Activated gamma-delta T cell treated with anti-CD3 and anti-CD28 coated beads, Interleukin-2, amount 50 U/mL, for 16 hours (primary cell): ENCODE results near the gene PPDPF.
"Not testable (repeated sequence)": the region's sequence is repeated elsewhere in the genome, so short reads cannot be mapped to it uniquely, and the experiment has no call there.

Experiments
- DNase-seq: peaks from one replicate; pipeline ENCODE4 v3.0.0-alpha.2; 2020; ENCODE audit warnings: low read depth

The PPDPF gene

DNA sequence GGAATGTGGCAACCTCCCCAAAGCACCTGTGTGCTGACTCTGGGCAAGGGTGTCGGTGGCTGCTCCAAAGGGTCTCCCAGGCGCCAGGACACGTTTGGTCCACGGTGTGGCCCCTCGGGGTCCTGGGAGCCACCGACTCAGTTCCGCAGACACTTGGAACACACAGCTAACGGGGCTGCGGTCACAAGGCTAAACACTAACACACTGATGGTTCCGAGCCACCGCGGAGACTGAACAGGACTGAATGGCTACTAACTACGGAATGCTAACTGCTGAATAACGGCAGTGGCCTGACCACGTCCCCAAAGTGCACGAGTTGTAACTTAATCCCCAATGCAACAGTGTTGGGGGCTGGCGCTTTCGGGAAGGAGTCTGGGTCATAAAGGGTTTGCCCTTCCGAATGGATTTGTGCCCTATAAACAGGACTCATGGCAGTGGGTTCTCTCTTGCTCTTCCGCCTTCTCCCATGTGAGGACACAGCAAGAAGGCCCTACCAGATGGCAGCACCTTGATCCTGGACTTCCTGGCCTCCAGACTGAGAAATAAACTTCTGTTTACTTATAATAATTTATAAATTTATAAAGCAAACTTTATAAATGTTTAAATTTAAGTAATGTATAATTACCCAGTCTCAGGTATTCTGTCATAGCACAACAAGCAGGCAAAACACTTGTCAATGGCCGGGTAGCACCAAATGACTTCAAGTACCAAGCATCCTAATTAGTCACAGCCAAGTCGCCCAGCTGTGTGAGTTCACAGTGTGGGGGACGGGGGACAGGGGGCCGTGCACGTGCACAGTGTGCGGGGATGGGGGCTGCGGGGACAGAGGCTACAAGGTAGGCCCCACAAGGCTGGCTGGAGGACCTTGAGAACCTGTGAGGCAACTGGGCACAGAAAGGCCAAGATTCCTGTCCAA lies 19.4 kb upstream of the PPDPF start:
- DNase-seq, result no peak

DNA sequence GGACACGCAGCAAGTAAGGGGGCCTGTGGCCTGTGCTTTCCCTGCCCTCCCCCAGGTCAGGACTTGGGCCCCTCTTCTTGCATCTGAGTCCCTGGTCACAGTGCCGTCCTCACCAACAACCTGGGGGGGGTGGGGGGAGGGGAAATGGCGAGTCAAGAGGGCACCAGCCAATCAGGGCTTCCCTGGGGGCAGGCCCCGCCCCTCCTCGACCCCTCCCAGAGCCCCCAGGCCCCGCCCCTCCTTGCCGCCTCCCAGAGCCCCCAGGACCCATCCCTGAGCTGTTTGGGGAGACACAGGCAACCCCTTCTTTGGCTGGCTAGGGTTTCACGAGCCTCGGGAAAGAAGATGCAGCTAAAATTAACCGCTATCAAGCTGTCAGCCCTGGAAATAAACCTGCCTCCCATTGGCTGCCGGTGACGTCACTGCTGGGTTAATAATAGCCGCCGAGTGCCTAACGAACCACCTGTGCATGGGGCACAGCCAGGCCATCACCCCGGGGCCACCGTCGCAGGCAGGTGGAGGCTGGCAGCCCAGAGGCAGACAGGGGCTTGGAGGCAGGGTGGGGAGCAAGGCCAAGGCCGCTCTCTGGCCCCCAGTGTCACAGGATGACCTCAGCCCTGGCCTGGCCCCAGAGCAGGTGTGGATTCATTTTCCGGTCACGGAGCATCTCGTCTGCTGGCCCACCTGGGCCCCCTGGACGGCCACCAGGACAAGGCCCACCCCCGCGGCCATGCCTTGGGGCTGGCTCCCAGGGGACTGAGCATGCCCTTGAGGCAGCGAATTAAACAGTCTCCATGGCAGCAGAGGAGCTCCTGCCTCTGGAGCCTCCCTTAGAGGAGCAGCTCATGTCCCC lies 18.5 kb upstream of the PPDPF start:
- no peak for DNase-seq

DNA sequence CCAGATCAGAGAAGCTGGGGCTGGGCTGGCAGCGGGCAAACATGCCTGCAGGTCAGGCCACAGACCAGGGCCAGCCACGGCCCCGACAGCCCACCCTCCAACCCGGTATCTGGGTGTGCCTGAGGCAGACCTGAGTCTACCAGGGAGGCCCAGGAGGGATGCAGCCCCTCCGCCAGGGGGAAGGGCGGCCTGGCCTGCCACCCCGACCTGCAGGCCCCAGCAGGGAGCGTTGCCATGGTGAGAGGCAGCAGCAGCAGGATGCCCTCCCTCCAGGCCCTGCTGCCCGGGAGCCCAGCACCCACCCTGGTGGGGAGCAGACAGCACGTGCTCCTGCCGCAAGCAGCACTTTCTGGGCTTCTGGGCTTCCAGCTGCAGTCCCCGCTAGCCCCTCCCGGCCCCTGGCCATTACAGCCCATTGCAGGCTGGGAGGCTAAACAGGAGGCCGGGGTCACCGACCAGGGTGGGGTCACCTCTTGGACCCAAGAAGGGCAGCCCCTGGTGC lies 17.8 kb upstream of the PPDPF start:
- no peak for DNase-seq

DNA sequence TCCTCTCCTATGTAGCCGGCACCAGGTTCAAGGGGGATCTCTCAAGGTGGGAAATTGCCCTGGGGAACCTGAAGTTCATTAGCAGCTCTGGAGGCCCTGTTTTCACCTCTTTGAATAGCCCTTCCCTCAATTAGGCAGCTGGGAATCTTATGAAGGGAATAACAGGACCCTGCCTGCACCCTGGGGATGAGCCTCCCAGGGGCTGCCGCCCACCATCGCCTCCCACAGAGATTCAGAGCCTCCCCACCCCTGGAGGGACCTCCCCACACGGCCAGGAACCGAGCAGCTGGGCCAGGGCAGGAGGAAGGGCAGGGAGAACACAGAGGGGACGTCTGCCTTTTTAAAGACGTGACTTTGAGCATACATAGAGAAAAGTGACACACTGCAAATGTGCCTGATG lies 17.0 kb upstream of the PPDPF start:
- no peak for DNase-seq

DNA sequence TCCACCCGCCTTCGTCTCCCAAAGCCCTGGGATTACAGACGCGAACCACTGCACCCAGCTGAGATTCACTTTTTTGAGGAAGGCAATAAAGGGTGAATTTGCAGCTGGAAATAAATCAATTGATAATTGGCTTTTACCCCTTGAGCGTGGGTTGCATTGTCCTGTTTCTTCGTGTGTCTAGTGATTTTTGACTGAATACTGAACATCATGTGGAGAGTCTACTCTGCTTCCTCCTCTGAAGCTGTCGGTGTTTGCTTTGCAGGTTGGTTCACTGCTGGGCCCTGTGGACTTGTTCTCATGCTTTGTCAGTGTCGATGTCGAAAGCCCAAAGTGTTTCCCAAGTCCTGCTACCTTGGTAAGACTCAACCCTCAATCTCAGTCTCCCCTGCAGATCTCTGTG lies 15.9 kb upstream of the PPDPF start:
- no peak for DNase-seq

DNA sequence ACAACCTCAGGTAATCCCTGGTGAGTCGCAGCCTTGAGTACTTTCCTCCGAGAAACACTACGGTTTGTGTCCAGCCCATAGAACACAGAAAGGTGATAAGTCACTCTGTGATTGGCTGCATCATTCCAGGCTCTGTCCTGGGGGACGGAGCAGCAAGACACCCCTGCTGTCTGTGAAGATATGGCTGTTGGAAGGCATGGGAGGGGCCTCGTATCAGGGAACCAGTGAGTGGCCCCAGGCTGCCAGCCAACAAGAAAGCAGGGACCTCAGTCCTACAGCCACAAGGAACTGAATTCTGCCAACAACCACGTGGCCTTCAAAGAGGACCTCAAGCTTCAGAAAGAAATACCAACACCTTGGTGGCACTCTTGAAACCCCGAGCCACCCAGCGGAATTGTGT lies 15.3 kb upstream of the PPDPF start:
- DNase-seq, result no peak

DNA sequence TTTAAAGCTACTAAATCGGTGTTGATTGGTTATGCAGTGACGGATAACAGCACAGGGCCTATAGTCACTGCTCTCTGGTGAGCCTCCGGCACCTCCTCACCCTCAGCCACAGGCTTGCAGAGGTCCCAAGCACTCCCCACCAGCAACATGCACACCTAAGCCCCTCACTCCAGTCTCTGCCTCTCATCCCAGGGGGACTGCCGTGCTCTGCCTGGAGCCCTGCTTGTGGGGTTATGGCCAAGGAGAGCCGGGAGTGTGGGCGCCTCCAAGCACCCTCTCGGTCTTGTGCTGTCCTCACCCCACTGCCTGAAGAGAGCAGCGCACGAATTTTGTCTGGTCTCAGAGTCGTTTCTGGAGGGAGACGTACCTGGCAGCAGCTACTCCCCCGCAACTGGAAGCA lies 14.8 kb upstream of the PPDPF start:
- no peak for DNase-seq

DNA sequence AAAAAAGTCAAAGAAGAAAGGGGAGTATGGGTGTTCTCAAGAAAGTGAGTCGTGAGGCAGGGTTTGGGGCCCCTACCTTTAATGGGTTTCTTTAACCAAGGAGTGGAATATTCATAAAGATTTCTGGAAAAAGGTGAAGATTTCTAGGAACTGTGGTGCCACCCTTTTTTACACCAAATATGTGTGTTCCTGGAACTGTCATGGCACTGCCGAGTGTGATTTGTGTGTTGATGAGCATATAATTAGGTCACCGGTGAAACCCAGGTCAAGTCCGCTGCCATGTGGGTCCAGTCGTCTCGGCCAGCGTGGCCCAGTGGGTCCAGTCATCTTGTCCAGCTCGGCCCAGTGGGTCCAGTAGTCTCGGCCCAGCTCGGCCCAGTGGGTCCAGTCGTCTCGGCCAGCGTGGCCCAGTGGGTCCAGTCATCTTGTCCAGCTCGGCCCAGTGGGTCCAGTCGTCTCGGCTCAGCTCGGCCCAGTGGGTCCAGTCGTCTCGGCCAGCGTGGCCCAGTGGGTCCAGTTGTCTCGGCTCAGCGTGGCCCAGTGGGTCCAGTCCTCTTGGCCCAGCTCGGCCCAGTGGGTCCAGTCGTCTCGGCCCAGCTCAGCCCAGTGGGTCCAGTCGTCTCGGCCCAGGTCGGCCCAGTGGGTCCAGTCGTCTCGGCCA lies 13.4 kb upstream of the PPDPF start:
- no peak for DNase-seq

DNA sequence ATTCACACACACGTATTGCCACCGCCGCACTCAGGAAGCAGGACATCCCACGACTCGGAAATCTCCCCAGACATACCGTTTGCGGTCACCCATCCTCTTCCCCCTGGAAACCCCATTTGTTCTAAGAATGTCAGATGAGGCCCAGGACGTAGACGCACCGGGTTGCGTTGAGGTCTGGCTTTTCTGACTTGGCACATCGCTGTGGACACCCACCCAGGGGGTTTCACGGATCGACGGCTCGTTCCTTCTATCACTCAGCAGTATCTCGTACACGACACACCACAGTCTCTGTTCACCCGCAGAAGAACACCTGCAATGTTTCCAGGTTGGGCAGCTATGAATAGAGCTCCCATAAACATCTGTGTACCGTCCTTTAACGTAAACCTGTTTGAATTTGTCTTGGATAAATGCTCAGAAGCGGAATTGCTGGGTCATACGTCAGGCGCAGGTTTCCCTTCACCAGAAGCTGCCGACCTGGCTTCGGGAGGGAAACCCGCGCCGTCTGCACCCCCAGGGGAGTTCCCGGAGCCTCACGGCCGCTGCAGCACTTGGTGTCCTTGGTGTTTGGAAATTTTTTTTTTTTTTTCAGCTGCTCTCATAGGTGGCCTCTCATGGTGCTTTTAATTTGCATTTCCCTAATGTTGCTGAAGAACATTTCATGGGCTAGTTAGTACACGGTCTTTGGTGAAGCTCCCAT lies 12.3 kb upstream of the PPDPF start:
- no peak for DNase-seq

DNA sequence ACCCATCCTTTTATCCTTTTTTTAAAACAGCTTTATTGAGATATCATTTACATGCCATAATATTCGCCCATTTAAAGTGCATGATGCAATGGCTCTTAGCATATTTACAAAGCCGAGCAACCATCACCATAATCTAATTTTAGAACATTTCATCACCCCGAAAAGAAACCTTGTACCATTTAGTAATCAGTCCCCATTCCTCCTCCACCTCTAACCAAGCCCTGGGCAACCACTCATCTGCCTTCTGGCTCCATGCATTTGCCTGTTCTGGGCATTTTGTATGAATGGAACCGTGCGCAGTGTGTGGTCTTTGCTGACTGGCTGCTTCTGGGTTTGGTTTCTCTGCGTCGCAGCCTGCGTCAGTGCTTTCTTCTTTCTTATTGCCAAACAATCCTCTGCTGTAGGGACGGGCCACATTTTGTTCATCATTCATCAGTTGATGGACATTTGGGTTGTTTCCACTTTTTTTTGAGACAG lies 11.4 kb upstream of the PPDPF start:
- DNase-seq, result no peak

DNA sequence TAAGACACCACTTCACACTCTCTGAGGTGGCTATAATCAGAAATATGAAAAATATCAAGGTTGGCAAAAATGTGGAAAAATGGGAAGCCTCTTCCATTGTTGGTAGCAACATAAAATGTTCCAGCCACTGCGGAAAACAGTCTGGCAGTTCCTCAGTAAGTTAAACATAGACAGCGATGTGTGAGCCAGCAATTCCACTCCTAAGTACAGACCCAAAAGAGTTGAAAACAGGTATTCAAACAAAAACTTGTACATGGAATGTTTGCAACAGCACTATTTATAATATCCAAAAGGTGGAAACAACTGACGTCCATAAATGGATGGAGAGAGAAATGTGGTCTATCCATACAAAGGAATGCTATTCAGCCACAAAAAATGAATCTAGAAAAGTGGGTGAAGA lies 7.4 kb upstream of the PPDPF start:
- DNase-seq, result no peak

DNA sequence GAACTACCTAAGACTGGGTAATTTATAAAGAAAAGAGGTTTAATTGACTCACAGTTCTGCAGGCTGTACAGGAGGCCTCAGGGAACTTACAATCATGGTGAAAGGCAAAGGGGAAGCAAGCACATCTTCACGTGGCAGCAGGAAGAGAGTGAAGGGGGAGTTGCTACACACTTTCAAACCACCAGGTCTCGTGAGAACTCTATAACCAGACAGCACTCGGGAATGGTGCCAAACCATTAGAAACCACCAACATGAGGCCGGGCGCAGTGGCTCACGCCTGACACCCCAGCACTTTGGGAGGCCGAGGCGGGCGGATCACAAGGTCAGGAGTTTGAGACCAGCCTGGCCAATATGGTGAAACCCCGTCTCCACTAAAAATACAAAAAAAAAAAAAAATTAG lies 6.0 kb upstream of the PPDPF start:
- DNase-seq, result not testable (repeated sequence)

DNA sequence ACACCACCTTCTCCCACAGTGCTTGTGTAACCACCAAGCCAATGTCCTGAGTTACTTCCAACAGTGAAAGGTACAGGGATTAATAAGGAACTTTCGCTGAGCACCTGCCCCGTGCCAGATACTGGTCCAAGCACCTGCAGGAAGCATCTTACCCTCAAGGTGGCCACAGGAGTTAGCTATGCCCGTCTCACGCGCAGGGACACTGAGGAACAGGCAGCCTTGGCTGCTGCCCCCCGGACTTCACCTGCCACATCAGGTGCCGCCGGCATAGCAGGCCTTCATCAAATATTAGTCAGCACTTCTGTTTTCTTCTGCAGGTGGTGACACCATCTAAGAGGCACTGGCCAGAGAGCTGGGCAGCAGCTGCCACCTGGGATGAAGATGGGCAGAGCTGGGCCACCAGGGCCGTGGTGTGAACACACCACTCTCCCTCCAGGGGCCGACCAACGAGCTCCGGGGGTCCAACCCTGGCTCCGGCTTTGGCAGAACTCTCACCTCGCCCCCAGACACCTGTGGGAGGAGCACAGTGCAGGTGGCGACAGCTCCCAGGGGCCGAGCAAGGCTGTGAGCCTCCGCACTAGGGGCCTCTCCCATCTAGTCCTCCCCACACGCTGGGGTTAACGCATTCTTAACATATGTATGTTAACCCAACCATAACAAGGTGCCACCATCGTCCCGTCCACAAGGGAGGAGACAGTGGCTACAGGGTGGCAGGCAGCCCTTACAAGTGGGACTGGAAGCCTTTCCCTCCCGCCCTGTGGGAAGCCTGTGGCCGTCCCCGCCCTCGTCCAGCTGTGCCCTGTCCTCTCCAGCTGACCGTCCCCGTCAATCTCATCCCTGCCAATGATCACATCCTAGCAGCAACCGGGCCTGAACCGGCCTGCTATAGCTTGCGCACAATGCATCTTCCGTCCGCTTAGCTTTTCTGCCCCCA lies 2.9 kb upstream of the PPDPF start:
- DNase-seq, result no peak

DNA sequence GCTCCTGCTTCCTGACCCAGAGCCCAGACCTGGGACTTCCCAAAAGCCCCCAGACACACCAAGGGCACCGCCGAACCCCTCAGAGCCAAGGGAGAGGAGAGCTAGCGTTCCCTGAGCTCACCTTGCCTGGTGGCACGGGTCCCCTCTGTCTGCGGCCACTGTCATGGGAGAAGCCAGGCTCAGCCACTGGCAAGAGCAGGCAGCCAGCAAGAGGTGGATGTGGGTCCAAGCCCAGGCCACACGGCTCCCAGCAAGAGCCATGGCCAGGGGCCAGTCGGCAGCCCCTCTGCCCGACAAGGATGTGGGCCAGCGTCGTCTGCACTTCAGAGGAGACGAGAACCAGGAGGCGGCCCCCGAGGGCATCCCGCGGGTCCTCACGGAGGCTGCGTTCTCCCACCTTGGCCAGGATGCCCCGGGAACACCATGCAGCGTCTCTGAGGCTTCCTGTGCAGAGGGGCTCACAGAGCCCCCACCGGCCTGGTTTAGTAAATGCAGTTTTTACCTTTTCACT lies 2.2 kb upstream of the PPDPF start:
- DNase-seq, result no peak

DNA sequence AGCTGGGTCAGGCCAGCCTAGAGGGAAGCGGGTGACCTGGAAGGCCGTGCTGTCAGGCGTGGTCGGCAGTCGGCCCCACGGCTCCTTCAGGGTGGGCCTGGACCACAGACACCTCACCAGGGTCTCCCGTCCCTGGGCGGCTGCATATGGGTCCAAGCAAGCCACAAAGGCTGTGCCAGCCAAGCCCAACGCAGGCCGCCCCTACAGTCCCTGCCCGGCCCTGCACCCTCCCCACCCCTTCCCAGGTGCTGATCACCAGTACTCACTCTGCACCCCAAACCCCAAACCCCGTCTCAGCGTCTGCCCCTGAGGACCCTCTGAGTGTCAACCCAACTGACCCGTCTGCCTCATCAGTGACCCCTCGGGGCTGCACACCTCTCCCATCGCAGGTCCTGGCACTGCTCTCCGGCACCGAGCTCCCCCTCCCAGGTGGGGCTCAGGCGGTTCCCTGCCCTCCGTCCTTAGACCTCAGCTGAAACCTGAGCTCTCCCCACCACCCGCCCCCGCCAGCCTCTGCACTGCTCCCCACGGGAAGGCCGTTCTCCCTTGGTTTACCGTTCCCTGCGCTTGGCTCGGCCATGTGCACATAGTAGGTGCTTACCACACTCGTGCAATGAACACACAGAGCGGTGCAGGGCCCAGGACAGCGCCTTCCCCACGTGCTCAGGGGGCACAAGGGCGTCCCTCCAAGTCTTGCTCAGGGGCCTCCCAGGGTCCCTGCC lies 1.5 kb upstream of the PPDPF start:
- DNase-seq, result no peak

DNA sequence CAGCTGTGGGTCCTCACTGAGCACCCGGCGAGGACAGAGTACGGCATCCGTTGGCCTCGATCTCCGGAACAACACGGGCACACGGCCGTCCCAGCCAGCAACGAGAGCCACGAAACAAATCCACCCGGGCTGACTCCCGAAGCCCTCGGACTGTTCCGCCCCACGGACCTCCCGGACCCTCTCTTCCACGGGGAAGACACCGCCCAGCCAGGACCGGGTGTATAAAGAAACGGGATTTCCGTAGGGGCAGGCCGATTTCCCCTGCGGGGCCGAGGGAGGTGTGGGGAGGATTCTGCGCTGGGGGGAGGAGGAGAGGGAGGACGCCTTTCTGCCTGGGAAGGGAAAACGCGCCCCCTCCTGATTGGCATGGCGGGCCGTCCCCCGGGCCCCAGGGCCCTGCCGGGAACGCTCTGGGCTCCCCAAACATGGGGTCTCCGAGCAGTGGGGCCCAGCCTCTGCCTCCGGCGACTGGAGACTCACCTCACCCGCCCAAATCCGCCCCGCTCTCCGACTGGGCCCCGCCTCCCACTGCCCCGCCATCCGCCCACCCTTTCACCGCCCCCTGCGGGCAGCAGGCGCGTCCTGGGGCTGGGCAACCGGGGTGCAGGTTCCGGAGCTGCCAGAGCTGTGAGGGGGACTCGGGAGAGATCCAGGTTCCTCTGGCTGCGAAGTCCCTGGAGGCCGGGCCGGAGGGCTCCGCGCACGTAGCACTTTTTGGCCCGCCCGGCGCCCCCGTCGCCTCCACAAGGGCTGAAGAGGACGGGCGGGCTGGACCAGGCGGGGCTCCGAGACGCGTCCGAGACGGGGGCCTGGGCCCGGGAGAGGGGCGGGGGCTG lies 679 bp upstream of the PPDPF start:
- DNase-seq, result peak; percentile 46

DNA sequence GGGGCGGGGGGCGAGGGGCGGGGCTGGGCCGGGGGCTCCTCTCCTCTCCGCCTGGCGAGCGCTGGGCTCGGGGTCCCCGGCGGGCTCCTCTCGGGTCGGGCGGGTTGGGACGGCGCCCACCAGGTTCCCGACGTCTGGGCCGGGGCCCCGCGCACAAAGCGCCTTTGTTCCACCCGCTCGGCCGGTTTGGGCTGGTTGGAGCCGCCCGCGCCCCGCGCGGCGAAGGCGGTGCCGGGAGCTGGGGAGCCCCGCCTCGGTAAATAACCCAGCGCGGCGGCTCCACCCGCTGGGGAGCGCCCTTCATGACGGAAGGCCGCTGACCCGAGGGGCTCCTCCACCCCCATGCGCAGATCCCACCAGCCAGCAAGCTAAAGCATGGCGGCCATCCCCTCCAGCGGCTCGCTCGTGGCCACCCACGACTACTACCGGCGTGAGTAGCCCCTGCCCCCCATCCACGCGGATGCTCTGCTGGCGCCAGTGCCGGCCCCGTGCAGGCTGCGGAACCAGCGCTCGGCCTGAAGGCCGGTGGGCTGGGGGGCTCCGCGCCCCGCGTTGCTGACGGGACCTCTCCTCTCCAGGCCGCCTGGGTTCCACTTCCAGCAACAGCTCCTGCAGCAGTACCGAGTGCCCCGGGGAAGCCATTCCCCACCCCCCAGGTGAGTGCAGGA lies 503 bp downstream of the PPDPF start:
- peak; percentile 52 for DNase-seq

DNA sequence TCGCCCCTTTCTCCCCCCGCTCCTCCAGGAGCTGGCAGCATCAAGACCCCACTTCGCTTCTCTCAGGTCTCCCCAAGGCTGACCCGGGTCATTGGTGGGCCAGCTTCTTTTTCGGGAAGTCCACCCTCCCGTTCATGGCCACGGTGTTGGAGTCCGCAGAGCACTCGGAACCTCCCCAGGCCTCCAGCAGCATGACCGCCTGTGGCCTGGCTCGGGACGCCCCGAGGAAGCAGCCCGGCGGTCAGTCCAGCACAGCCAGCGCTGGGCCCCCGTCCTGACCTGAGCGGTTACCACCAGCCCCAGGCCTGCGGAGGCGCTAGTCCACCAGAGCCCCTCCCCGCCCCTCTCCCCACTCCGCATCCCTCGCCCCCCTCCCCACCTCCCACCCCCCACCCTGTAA lies 1.0 kb downstream of the PPDPF start:
- no peak for DNase-seq
